HCEC 1CT (cell line): ENCODE data around the gene RFWD3.

ENCODE experiments used
- DNase-seq: peaks from one replicate; pipeline ENCODE4 v3.0.0-alpha.2; 2017

Gene RFWD3

GRCh38 chr16:74575807-74576643, 90.7 kb downstream of the RFWD3 start:
- no peak for DNase-seq

GRCh38 chr16:74575175-74575806, 91.4 kb downstream of the RFWD3 start:
- DNase-seq: no peak

- DNase-seq: no peak
These were observed 92.5 kb downstream of the RFWD3 start for GRCh38 chr16:74574146-74574545.

GRCh38 chr16:74573622-74574021, 93.1 kb downstream of the RFWD3 start:
- DNase-seq: no peak
